IMR-90 (cell line): ENCODE results near the gene CCDC171. TPM values are rescaled to one million over a fixed set of nuclear protein-coding genes. Genes with fewer than 3 reads are reported as not detected.

ENCODE experiments used
- ATAC-seq: fragments of 200-7000 bp; cut with Tn5 transposase; 2 replicates; pipeline ENCODE4 v1.9.1; 2020; ENCODE audit warnings: low read depth, mild to moderate bottlenecking, moderate library complexity
- BruUV-seq: library from RNA; stranded (reverse); fragments of 400-500 nt; replicated peaks from 2 replicates; lab custom pipeline; 2021; lab: Mats Ljungman, UMichigan
- CTCF ChIA-PET: fragments of 300-600 bp; formaldehyde crosslinking; extraction: SDS; loops from one replicate; lab custom pipeline; 2021; ENCODE audit warnings: antibody characterized with exemption; lab: Yijun Ruan, JAX
- POLR2A ChIA-PET: fragments of 300-600 bp; sonication (Branson Sonifier 250); formaldehyde crosslinking; loops from one replicate; lab custom pipeline; 2022; ENCODE audit warnings: antibody characterized with exemption; ENCODE audit not compliant: unreplicated experiment; lab: Charles Lee
- DNase-seq: peaks from one replicate; pipeline ENCODE4 v3.0.0; 2013
- H2AFZ ChIP-seq: replicated peaks from 2 replicates; pipeline ENCODE3; 2013; ENCODE audit warnings: low read length, mild to moderate bottlenecking; ENCODE audit not compliant: poor library complexity
- H2AK5ac ChIP-seq: 2 replicates; pipeline ENCODE4 v1.6.1; 2013; ENCODE audit warnings: low read depth, low read length, inconsistent platforms
- H2AK9ac ChIP-seq: replicated peaks from 2 replicates; pipeline ENCODE3; 2013; ENCODE audit warnings: mild to moderate bottlenecking, low read depth, low read length, moderate library complexity; ENCODE audit not compliant: poor library complexity
- H2BK120ac ChIP-seq: 2 replicates; pipeline ENCODE4 v1.6.1; 2013; ENCODE audit warnings: low read depth, low read length, inconsistent platforms
- H2BK15ac ChIP-seq: 3 replicates; pipeline ENCODE4 v1.6.1; 2013; ENCODE audit warnings: low read depth, low read length, inconsistent platforms
- H2BK20ac ChIP-seq: 2 replicates; pipeline ENCODE4 v1.6.1; 2013; ENCODE audit warnings: low read depth, mild to moderate bottlenecking, inconsistent platforms, low read length, moderate library complexity
- H2BK5ac ChIP-seq: 2 replicates; pipeline ENCODE4 v1.6.1; 2013; ENCODE audit warnings: mild to moderate bottlenecking, low read depth, low read length, inconsistent platforms; ENCODE audit not compliant: poor library complexity, severe bottlenecking
- H3K14ac ChIP-seq: replicated peaks from 2 replicates; pipeline ENCODE4 v1.6.1; 2013; ENCODE audit warnings: low read depth, low read length, inconsistent platforms
- H3K18ac ChIP-seq: 2 replicates; pipeline ENCODE4 v1.6.1; 2013; ENCODE audit warnings: low read depth, low read length, control low read depth
- H3K23ac ChIP-seq: 2 replicates; pipeline ENCODE4 v1.6.1; 2013; ENCODE audit warnings: low read depth, low read length, inconsistent platforms
- H3K27ac ChIP-seq: 2 replicates; pipeline ENCODE4 v1.5.1; 2013; ENCODE audit warnings: mild to moderate bottlenecking, control low read depth, low read length; ENCODE audit not compliant: insufficient read depth
- H3K27me3 ChIP-seq: 2 replicates; pipeline ENCODE4 v1.6.1; 2013; ENCODE audit warnings: low read length; ENCODE audit not compliant: control insufficient read depth, insufficient read depth
- H3K36me3 ChIP-seq: 2 replicates; pipeline ENCODE4 v1.6.1; 2013; ENCODE audit warnings: low read length, mixed read lengths; ENCODE audit not compliant: control insufficient read depth, insufficient read depth
- H3K4ac ChIP-seq: 2 replicates; pipeline ENCODE4 v1.6.1; 2013; ENCODE audit warnings: low read depth, low read length, inconsistent platforms
- H3K4me1 ChIP-seq: 2 replicates; pipeline ENCODE4 v1.6.1; 2013; ENCODE audit warnings: low read length, mixed read lengths; ENCODE audit not compliant: control insufficient read depth, insufficient read depth
- H3K4me2 ChIP-seq: 2 replicates; pipeline ENCODE4 v1.6.1; 2013; ENCODE audit warnings: low read depth, mild to moderate bottlenecking, control low read depth, low read length, moderate library complexity
- H3K4me3 ChIP-seq: 2 replicates; pipeline ENCODE4 v1.5.1; 2013; ENCODE audit warnings: low read depth, mild to moderate bottlenecking, control low read depth, low read length, moderate library complexity; ENCODE audit not compliant: insufficient read depth
- H3K56ac ChIP-seq: 2 replicates; pipeline ENCODE4 v1.6.1; 2013; ENCODE audit warnings: low read length, inconsistent platforms; ENCODE audit not compliant: insufficient read depth; ENCODE audit errors: extremely low read depth
- H3K79me1 ChIP-seq, 2 experiments: 2 replicates each; pipeline ENCODE4 v1.6.1; 2013; ENCODE audit warnings: low read length in 2 of 2, inconsistent platforms in 1 of 2, low read depth in 1 of 2
- H3K9ac ChIP-seq: 2 replicates; pipeline ENCODE4 v1.6.1; 2013; ENCODE audit warnings: low read depth, low read length, control low read depth
- H3K9me1 ChIP-seq: 2 replicates; pipeline ENCODE4 v1.6.1; 2013; ENCODE audit warnings: low read length, inconsistent platforms; ENCODE audit not compliant: insufficient read depth
- H3K9me3 ChIP-seq: 2 replicates; pipeline ENCODE4 v1.6.1; 2013; ENCODE audit warnings: low read length; ENCODE audit not compliant: control insufficient read depth, insufficient read depth
- H4K20me1 ChIP-seq: 2 replicates; pipeline ENCODE4 v1.6.1; 2013; ENCODE audit warnings: low read length, inconsistent platforms; ENCODE audit not compliant: insufficient read depth
- H4K5ac ChIP-seq: 2 replicates; pipeline ENCODE4 v1.6.1; 2013; ENCODE audit warnings: mild to moderate bottlenecking, low read depth, low read length, control low read depth
- H4K8ac ChIP-seq, 2 experiments: 2 replicates each; pipeline ENCODE4 v1.6.1; 2013; ENCODE audit warnings: low read depth in 2 of 2, low read length in 2 of 2, control low read depth in 1 of 2, inconsistent platforms in 1 of 2
- H4K91ac ChIP-seq: 2 replicates; pipeline ENCODE4 v1.6.1; 2013; ENCODE audit warnings: low read depth, low read length, inconsistent platforms; ENCODE audit not compliant: insufficient read depth
- BHLHE40 ChIP-seq: fragments of 150-350 bp; IDR thresholded peaks from 2 replicates; pipeline ENCODE4 v1.6.1; 2016; ENCODE audit warnings: mild to moderate bottlenecking, low read depth, low read length
- CEBPB ChIP-seq: IDR thresholded peaks from 2 replicates; pipeline ENCODE4 v1.6.1; 2012; ENCODE audit warnings: low read depth, low read length, improper control_type of control experiment
- CHD1 ChIP-seq: IDR thresholded peaks from 2 replicates; pipeline ENCODE4 v1.6.1; 2012; ENCODE audit warnings: low read depth, low read length, improper control_type of control experiment
- FOS ChIP-seq: fragments of 150-350 bp; IDR thresholded peaks from 2 replicates; pipeline ENCODE4 v1.6.1; 2016; ENCODE audit warnings: low read depth, low read length
- MAFK ChIP-seq: IDR thresholded peaks from 2 replicates; pipeline ENCODE4 v1.6.1; 2012; ENCODE audit warnings: low read depth, low read length, improper control_type of control experiment
- MAZ ChIP-seq: IDR thresholded peaks from 2 replicates; pipeline ENCODE4 v1.6.1; 2012; ENCODE audit warnings: low read depth, mild to moderate bottlenecking, low read length, improper control_type of control experiment, moderate library complexity, borderline replicate concordance
- MXI1 ChIP-seq: IDR thresholded peaks from 2 replicates; pipeline ENCODE4 v1.6.1; 2012; ENCODE audit warnings: low read depth, mild to moderate bottlenecking, low read length, moderate library complexity, borderline replicate concordance
- RCOR1 ChIP-seq: IDR thresholded peaks from 2 replicates; pipeline ENCODE4 v1.6.1; 2012; ENCODE audit warnings: mild to moderate bottlenecking, low read length, improper control_type of control experiment; ENCODE audit not compliant: insufficient replicate concordance
- RFX5 ChIP-seq: IDR thresholded peaks from 2 replicates; pipeline ENCODE4 v1.8.0; 2012; ENCODE audit warnings: low read depth, mild to moderate bottlenecking, low read length, moderate library complexity
- WGBS, 2 experiments: methylation state at CpG; one replicate each; pipeline versions ENCODE4 v1.1.5 to v1.1.7; 2013; ENCODE audit warnings: missing lambda C conversion rate in 2 of 2; ENCODE audit not compliant: insufficient read length in 1 of 2; ENCODE audit errors: extremely low coverage in 2 of 2; 5-methylcytosine and 5-hydroxymethylcytosine counted together
- dilution Hi-C: fragments of 300-500 bp; cut with HindIII; formaldehyde crosslinking; loops from one replicate; pipeline ENCODE4 v1.14.3; 2018; ENCODE audit warnings: low sequenced_read_pairs; ENCODE audit not compliant: unreplicated experiment
- in situ Hi-C: fragments of 300-500 bp; cut with MboI; formaldehyde crosslinking; loops from 3 replicates; pipeline ENCODE4 v1.14.3; 2019; ENCODE audit warnings: low sequenced_read_pairs, inconsistent platforms, mixed read lengths
- intact Hi-C: fragments of 100-400 bp; cut with micrococcal nuclease; formaldehyde crosslinking; loops from 2 replicates; pipeline ENCODE4 v1.10.0; 2022
- polyA plus RNA-seq, 3 experiments: library from polyadenylated mRNA; depleted of rRNA; stranded (reverse); fragments of >200 nt; gene quantifications; 2 replicates each; pipeline ENCODE4 v1.2.3, GENCODE V29; 2012; ENCODE audit warnings: low replicate concordance in 1 of 3
- total RNA-seq: library from RNA; depleted of rRNA; stranded (reverse); fragments of >200 nt; gene quantifications from 2 replicates; pipeline ENCODE4 v1.2.3, GENCODE V29; 2012
- TF ChIP-seq, protein P1 (sequence below): fragments of 150-350 bp; IDR thresholded peaks from 2 replicates; pipeline ENCODE4 v1.6.1; 2017; ENCODE audit warnings: mild to moderate bottlenecking, antibody characterized with exemption, low read length, low read depth
- TF ChIP-seq, protein P2 (sequence below): fragments of 150-350 bp; IDR thresholded peaks from 2 replicates; pipeline ENCODE4 v1.6.1; 2016; ENCODE audit warnings: low read depth, mild to moderate bottlenecking, low read length, moderate library complexity, borderline replicate concordance

Gene CCDC171
- total and polyA plus RNA-seq, 2 of the 4 experiments (the other 2 are of a cell fraction) = 0.63 to 2.2 TPM

DNA sequence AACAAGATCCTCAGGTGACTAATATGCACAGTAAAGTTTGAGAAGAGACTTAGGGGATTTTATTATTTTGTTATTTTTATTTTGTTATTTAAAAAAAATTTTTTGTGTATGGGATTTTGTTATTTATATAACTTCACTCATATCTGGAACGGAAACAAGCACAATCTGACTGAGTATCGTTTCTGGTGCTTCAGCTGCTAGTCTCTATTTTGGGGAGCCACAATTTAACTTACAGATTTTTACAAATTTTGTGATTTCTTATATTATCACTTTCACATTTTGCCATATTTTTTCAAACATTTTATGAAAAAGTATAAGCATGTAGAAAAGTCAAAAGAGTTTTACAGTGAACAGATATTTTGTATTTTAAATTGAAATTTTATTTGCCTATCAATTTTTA is 208.7 kb downstream of the CCDC171 start:
- no CpG with 5 or more reads among the region's 2 CpGs for WGBS, 2 experiments
- H3K23ac ChIP-seq = no peak overlapping the region

More for the DNA sequence above, 208.7 kb downstream of the CCDC171 start:
- Histone ChIP-seq H3K9ac (no peak overlapping the region), H3K79me1 (no peaks in the 10 kb centered on the region), H4K91ac (no peak overlapping the region), H3K4me3 (no peak overlapping the region), H3K4me2 (no peak overlapping the region), H3K9me3 (no peaks in the 10 kb centered on the region), H3K36me3 (no peaks in the 10 kb centered on the region), H3K9me1 (no peaks in the 10 kb centered on the region), H4K20me1 (no peaks in the 10 kb centered on the region), H3K4ac (no peak overlapping the region), H3K27ac (no peak overlapping the region), H2AFZ (no peak overlapping the region), H2AK9ac (no peak overlapping the region), H2BK20ac (no peak overlapping the region), H2BK120ac (no peak overlapping the region), H3K4me1 (no peaks in the 10 kb centered on the region), H4K5ac (no peak overlapping the region), H2AK5ac (no peak overlapping the region), H3K56ac (no peak overlapping the region), H4K8ac (no peak overlapping the region), H3K18ac (no peak overlapping the region), H2BK15ac (no peak overlapping the region), H2BK5ac (no peak overlapping the region), H3K27me3 (no peaks in the 10 kb centered on the region; the same call in 1 of the 2 replicates), H3K14ac (no peak overlapping the region)
- in situ Hi-C loops (no loop called here), intact Hi-C loops (no loop called here), dilution Hi-C loops (no loop called here)
- ChIA-PET CTCF (no interaction called here), POLR2A (no interaction called here)
- ATAC-seq (no peak), DNase-seq (no peak)
- TF ChIP-seq, protein P1, sequence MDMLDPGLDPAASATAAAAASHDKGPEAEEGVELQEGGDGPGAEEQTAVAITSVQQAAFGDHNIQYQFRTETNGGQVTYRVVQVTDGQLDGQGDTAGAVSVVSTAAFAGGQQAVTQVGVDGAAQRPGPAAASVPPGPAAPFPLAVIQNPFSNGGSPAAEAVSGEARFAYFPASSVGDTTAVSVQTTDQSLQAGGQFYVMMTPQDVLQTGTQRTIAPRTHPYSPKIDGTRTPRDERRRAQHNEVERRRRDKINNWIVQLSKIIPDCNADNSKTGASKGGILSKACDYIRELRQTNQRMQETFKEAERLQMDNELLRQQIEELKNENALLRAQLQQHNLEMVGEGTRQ = no peak
- TF ChIP-seq, protein P2, sequence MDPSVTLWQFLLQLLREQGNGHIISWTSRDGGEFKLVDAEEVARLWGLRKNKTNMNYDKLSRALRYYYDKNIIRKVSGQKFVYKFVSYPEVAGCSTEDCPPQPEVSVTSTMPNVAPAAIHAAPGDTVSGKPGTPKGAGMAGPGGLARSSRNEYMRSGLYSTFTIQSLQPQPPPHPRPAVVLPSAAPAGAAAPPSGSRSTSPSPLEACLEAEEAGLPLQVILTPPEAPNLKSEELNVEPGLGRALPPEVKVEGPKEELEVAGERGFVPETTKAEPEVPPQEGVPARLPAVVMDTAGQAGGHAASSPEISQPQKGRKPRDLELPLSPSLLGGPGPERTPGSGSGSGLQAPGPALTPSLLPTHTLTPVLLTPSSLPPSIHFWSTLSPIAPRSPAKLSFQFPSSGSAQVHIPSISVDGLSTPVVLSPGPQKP = no peak
- TF ChIP-seq MAZ = no peak
- no peak for TF ChIP-seq BHLHE40
- TF ChIP-seq MAFK = no peak
- no peak for TF ChIP-seq MXI1
- TF ChIP-seq CEBPB = no peak
- no peak for TF ChIP-seq RFX5
- TF ChIP-seq FOS = no peak
- TF ChIP-seq CHD1 = no peak
- TF ChIP-seq RCOR1 = no peak
- BruUV-seq = no TSS peak
